Neural progenitor cell (in vitro differentiated cells): Measurements from ENCODE around the gene NPR2.

Source experiments
- EZH2 ChIP-seq: fragments of 200-600 bp; sonication (generic); IDR thresholded peaks from 2 replicates; pipeline ENCODE4 v1.6.1; 2017; ENCODE audit warnings: antibody characterized with exemption, mild to moderate bottlenecking, moderate library complexity
- TF ChIP-seq, protein P1 (sequence below): fragments of 200-600 bp; sonication (generic); IDR thresholded peaks from 2 replicates; pipeline ENCODE4 v1.5.1; 2017; ENCODE audit warnings: antibody characterized with exemption, mild to moderate bottlenecking

DNA sequence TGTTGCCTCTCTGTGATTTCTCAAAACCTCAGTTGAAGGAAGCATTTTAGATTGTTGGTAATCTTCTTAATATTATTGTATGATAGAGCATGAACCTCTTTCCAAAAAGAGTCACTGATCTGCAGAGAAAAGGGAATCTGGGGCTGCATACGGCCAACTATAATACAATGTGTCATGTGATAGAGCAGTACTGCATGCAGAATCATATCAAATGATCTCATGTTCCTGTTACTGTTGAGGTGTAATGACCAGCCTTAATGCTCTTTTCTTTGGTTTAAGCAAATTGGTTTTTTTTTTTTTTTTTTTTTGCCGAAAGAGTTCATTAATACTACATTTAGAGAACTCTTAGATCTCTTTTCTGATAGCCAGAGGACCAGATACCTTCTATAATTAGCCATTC lies 24.4 kb upstream of the NPR2 start:
- TF ChIP-seq, protein P1, sequence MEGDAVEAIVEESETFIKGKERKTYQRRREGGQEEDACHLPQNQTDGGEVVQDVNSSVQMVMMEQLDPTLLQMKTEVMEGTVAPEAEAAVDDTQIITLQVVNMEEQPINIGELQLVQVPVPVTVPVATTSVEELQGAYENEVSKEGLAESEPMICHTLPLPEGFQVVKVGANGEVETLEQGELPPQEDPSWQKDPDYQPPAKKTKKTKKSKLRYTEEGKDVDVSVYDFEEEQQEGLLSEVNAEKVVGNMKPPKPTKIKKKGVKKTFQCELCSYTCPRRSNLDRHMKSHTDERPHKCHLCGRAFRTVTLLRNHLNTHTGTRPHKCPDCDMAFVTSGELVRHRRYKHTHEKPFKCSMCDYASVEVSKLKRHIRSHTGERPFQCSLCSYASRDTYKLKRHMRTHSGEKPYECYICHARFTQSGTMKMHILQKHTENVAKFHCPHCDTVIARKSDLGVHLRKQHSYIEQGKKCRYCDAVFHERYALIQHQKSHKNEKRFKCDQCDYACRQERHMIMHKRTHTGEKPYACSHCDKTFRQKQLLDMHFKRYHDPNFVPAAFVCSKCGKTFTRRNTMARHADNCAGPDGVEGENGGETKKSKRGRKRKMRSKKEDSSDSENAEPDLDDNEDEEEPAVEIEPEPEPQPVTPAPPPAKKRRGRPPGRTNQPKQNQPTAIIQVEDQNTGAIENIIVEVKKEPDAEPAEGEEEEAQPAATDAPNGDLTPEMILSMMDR, result no peak
- no peak for TF ChIP-seq EZH2
